Endothelial cell of umbilical vein (primary cell): Measurements from ENCODE around the gene PPP1R13B. TPM values are rescaled to one million over a fixed set of nuclear protein-coding genes. Genes with fewer than 3 reads are reported as not detected.

Experiments
- BruUV-seq: library from RNA; stranded (reverse); fragments of 400-500 nt; replicated peaks from 2 replicates; lab custom pipeline; 2021; lab: Mats Ljungman, UMichigan
- CTCF ChIA-PET: fragments of 300-600, 350-600 bp; sonication (Branson Sonifier 250); formaldehyde crosslinking; loops from one replicate; lab custom pipeline; 2021; ENCODE audit warnings: antibody characterized with exemption, inconsistent platforms; lab: Charles Lee
- POLR2A ChIA-PET: fragments of 300-600, 350-600 bp; sonication (Branson Sonifier 250); formaldehyde crosslinking; loops from one replicate; lab custom pipeline; 2021; ENCODE audit warnings: antibody characterized with exemption, inconsistent platforms; lab: Charles Lee
- DNase-seq: peaks from one replicate; pipeline ENCODE4 v3.0.0-alpha.2; 2011; ENCODE audit warnings: low read depth, low spot score
- FAIRE-seq: peaks from 2 replicates; lab custom pipeline; 2011; peaks lifted over from hg19 to GRCh38; lab: Jason Lieb, UNC
- H2AFZ ChIP-seq: 2 replicates; pipeline ENCODE4 v1.6.0; 2012; ENCODE audit warnings: low read depth, low read length, control low read depth, inconsistent platforms
- H3K27ac ChIP-seq: 2 replicates; pipeline ENCODE4 v1.5.1; 2011; ENCODE audit warnings: low read depth, mild to moderate bottlenecking, control low read depth, low read length, moderate library complexity; ENCODE audit not compliant: insufficient read depth
- H3K27me3 ChIP-seq, 2 experiments: 2 replicates each; pipeline versions ENCODE4 v1.6.0 to v1.6.1; 2011; ENCODE audit warnings: low read length in 2 of 2, mixed read lengths in 1 of 2; ENCODE audit not compliant: control insufficient read depth in 2 of 2, insufficient read depth in 2 of 2
- H3K36me3 ChIP-seq, 2 experiments: 2 replicates in 1 of 2; 3 replicates in 1 of 2; pipeline ENCODE4 v1.5.1; 2011; ENCODE audit warnings: low read length in 2 of 2, mild to moderate bottlenecking in 1 of 2, moderate library complexity in 1 of 2; ENCODE audit not compliant: control insufficient read depth in 2 of 2, insufficient read depth in 2 of 2; ENCODE audit errors: extremely low read depth in 1 of 2
- H3K4me1 ChIP-seq: 3 replicates; pipeline ENCODE4 v1.5.1; 2011; ENCODE audit warnings: mild to moderate bottlenecking, low read length; ENCODE audit not compliant: control insufficient read depth, insufficient read depth; ENCODE audit errors: extremely low read depth
- H3K4me2 ChIP-seq: 2 replicates; pipeline ENCODE4 v1.6.1; 2011; ENCODE audit warnings: low read length, control low read depth, mixed read lengths; ENCODE audit not compliant: insufficient read depth
- H3K4me3 ChIP-seq, 3 experiments: fragments of 200-600 bp in 1 of 3; sonication (generic), shearing (Covaris generic) in 1 of 3; replicated peaks in 1 of 3; 2 replicates each; pipeline ENCODE4 v1.5.1; 2011 to 2016; ENCODE audit warnings: control low read depth in 3 of 3, low read length in 3 of 3, mild to moderate bottlenecking in 2 of 3, inconsistent platforms in 1 of 3, low read depth in 1 of 3, moderate library complexity in 1 of 3; ENCODE audit not compliant: insufficient read depth in 1 of 3
- H3K79me2 ChIP-seq: 2 replicates; pipeline ENCODE4 v1.6.0; 2012; ENCODE audit warnings: low read length, inconsistent platforms; ENCODE audit not compliant: control insufficient read depth, insufficient read depth
- H3K9ac ChIP-seq: replicated peaks from 2 replicates; pipeline ENCODE3; 2011; ENCODE audit warnings: low read length, control low read depth; ENCODE audit not compliant: insufficient read depth; ENCODE audit errors: extremely low read depth
- H3K9me1 ChIP-seq: replicated peaks from 3 replicates; pipeline ENCODE4 v1.6.0; 2011; ENCODE audit warnings: mild to moderate bottlenecking, low read length; ENCODE audit not compliant: control insufficient read depth, insufficient read depth; ENCODE audit errors: extremely low read depth
- H3K9me3 ChIP-seq: replicated peaks from 2 replicates; pipeline ENCODE4 v1.5.1; 2012; ENCODE audit warnings: low read length, inconsistent platforms; ENCODE audit not compliant: control insufficient read depth, insufficient read depth
- H4K20me1 ChIP-seq: replicated peaks from 2 replicates; pipeline ENCODE3; 2011; ENCODE audit warnings: mild to moderate bottlenecking, low read length; ENCODE audit not compliant: control insufficient read depth, insufficient read depth; ENCODE audit errors: extremely low read depth
- EZH2 ChIP-seq: IDR thresholded peaks from 2 replicates; pipeline ENCODE4 v1.6.1; 2012; ENCODE audit warnings: borderline replicate concordance, low read depth, mild to moderate bottlenecking, moderate library complexity, low read length, inconsistent platforms; ENCODE audit not compliant: severe bottlenecking
- FOS ChIP-seq: IDR thresholded peaks from 2 replicates; pipeline ENCODE4 v1.6.1; 2011; ENCODE audit warnings: mild to moderate bottlenecking, low read length, moderate library complexity, borderline replicate concordance; ENCODE audit not compliant: insufficient read depth
- GATA2 ChIP-seq: IDR thresholded peaks from 2 replicates; pipeline ENCODE4 v1.7.0; 2011; ENCODE audit warnings: low read depth, mild to moderate bottlenecking, moderate library complexity, mixed read lengths, low read length; ENCODE audit not compliant: insufficient read length, insufficient read depth
- JUN ChIP-seq: IDR thresholded peaks from 2 replicates; pipeline ENCODE4 v1.6.1; 2011; ENCODE audit warnings: borderline replicate concordance, low read depth; ENCODE audit not compliant: insufficient read length, insufficient read depth
- MYC ChIP-seq: IDR thresholded peaks from one replicate; pipeline ENCODE4 v1.6.1; 2011; ENCODE audit warnings: mild to moderate bottlenecking, low read depth, low read length
- POLR2A ChIP-seq: IDR thresholded peaks from 2 replicates; pipeline ENCODE4 v1.6.1; 2012; ENCODE audit warnings: low read depth, mild to moderate bottlenecking, control low read depth, low read length
- POLR2AphosphoS5 ChIP-seq: IDR thresholded peaks from 2 replicates; pipeline ENCODE4 v1.6.1; 2012; ENCODE audit warnings: low read depth, mild to moderate bottlenecking, control low read depth, low read length, moderate library complexity; ENCODE audit not compliant: insufficient read depth
- dilution Hi-C: fragments of 300-500 bp; cut with MboI; formaldehyde crosslinking; loops from one replicate; pipeline ENCODE4 v1.15.0; 2019; ENCODE audit warnings: low sequenced_read_pairs; ENCODE audit not compliant: extremely low pct_ligation_motif_present
- intact Hi-C: fragments of 100-400 bp; cut with micrococcal nuclease; formaldehyde crosslinking; loops from one replicate; pipeline ENCODE4 v1.10.0; 2022
- polyA plus RNA-seq, 4 experiments: library from polyadenylated mRNA; depleted of rRNA in 3 of 4; stranded (reverse) in 3 of 4; unstranded in 1 of 4; fragments of >200 nt; gene quantifications; 2 replicates each; pipeline versions ENCODE4 v1.2.1 to v1.2.3, GENCODE V29; 2011 to 2012; ENCODE audit warnings: missing spikeins in 1 of 4
- total RNA-seq: library from RNA; stranded (reverse); gene quantifications from 2 replicates; pipeline ENCODE4 v1.2.3, GENCODE V29; 2021
- TF ChIP-seq, protein P1 (sequence below): IDR thresholded peaks from 2 replicates; pipeline ENCODE4 v1.6.1; 2011; ENCODE audit not compliant: insufficient read depth, insufficient read length
- TF ChIP-seq, protein P2 (sequence below), 2 donors: IDR thresholded peaks; 1 replicate in 1 of 2; 2 replicates in 1 of 2; pipeline ENCODE4 v1.5.1; 2011; ENCODE audit warnings: low read length in 2 of 2, mild to moderate bottlenecking in 2 of 2, moderate library complexity in 2 of 2, control low read depth in 1 of 2, inconsistent platforms in 1 of 2, low read depth in 1 of 2; ENCODE audit not compliant: insufficient read depth in 1 of 2; ENCODE audit errors: extremely low read depth in 1 of 2

PPP1R13B gene
- total and polyA plus RNA-seq, 2 donors (not counting 3 experiments of a cell fraction or from before 2014, with no cell fraction given): 10.0 to 30.0 TPM

GRCh38 chr14:103702497-103703432, 144.6 kb downstream of the PPP1R13B start:
- DNase-seq: no peak
- no peaks in the 10 kb centered on the region for H3K79me2 ChIP-seq
- no peaks in the 10 kb centered on the region for H4K20me1 ChIP-seq
- BruUV-seq: no TSS peak
- H3K4me2 ChIP-seq: no peak overlapping the region
- peaks cover 35% of the 10 kb centered on the region for H3K4me1 ChIP-seq
- no peaks in the 10 kb centered on the region for H3K9me3 ChIP-seq
- no peak overlapping the region for H3K27ac ChIP-seq
- no peak overlapping the region for H3K9ac ChIP-seq
- dilution Hi-C loops: no loop called here
- FAIRE-seq: no peak
- H3K9me1 ChIP-seq: no peaks in the 10 kb centered on the region
- H2AFZ ChIP-seq: no peak overlapping the region
- no peak for TF ChIP-seq EZH2
- no peak for TF ChIP-seq JUN
- TF ChIP-seq, protein P1, sequence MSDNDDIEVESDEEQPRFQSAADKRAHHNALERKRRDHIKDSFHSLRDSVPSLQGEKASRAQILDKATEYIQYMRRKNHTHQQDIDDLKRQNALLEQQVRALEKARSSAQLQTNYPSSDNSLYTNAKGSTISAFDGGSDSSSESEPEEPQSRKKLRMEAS: no peak
- no peak for TF ChIP-seq MYC
- TF ChIP-seq, protein P2, sequence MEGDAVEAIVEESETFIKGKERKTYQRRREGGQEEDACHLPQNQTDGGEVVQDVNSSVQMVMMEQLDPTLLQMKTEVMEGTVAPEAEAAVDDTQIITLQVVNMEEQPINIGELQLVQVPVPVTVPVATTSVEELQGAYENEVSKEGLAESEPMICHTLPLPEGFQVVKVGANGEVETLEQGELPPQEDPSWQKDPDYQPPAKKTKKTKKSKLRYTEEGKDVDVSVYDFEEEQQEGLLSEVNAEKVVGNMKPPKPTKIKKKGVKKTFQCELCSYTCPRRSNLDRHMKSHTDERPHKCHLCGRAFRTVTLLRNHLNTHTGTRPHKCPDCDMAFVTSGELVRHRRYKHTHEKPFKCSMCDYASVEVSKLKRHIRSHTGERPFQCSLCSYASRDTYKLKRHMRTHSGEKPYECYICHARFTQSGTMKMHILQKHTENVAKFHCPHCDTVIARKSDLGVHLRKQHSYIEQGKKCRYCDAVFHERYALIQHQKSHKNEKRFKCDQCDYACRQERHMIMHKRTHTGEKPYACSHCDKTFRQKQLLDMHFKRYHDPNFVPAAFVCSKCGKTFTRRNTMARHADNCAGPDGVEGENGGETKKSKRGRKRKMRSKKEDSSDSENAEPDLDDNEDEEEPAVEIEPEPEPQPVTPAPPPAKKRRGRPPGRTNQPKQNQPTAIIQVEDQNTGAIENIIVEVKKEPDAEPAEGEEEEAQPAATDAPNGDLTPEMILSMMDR (IDR thresholded peaks at IDR 0.05; ENCODE audit: extremely low read depth in 1 of 2, insufficient read depth in 1 of 2, low read depth in 1 of 2, low read length in 2 of 2): no peak
- no peak for TF ChIP-seq POLR2A
- TF ChIP-seq FOS: no peak
- no peak for TF ChIP-seq GATA2
- TF ChIP-seq POLR2AphosphoS5: no peak
- no peak overlapping the region for H3K4me3 ChIP-seq
- intact Hi-C loops: no loop called here
- H3K36me3 ChIP-seq: peaks cover 0 to 24% of the 10 kb centered on the region in 2 experiments
- H3K27me3 ChIP-seq: no peaks in the 10 kb centered on the region
- ChIA-PET CTCF (interaction anchor here (0.7 to 3.1 kb wide), 4 partner anchors 9 to 278 kb away, joined by 3 to 10 read pairs (median 4); no protein-coding TSS in a partner anchor), POLR2A (interaction anchor here (0.6 kb wide), 1 partner anchor 59 kb away, joined by 8 read pairs; no protein-coding TSS in a partner anchor)
